Stimulated activated CD4-positive, alpha-beta T cell treated with anti-CD3 and anti-CD28 coated beads, Interleukin-2, amount 100 ng/mL, for 48 hours (primary cell): Measurements from ENCODE around the gene SCAF4.
"Not testable (repeated sequence)": the region's sequence is repeated elsewhere in the genome, so short reads cannot be mapped to it uniquely, and the experiment has no call there.

ENCODE experiments used
- DNase-seq, 2 donors: peaks; one replicate each; pipeline ENCODE4 v3.0.0-alpha.2; 2020

The SCAF4 gene, protein sequence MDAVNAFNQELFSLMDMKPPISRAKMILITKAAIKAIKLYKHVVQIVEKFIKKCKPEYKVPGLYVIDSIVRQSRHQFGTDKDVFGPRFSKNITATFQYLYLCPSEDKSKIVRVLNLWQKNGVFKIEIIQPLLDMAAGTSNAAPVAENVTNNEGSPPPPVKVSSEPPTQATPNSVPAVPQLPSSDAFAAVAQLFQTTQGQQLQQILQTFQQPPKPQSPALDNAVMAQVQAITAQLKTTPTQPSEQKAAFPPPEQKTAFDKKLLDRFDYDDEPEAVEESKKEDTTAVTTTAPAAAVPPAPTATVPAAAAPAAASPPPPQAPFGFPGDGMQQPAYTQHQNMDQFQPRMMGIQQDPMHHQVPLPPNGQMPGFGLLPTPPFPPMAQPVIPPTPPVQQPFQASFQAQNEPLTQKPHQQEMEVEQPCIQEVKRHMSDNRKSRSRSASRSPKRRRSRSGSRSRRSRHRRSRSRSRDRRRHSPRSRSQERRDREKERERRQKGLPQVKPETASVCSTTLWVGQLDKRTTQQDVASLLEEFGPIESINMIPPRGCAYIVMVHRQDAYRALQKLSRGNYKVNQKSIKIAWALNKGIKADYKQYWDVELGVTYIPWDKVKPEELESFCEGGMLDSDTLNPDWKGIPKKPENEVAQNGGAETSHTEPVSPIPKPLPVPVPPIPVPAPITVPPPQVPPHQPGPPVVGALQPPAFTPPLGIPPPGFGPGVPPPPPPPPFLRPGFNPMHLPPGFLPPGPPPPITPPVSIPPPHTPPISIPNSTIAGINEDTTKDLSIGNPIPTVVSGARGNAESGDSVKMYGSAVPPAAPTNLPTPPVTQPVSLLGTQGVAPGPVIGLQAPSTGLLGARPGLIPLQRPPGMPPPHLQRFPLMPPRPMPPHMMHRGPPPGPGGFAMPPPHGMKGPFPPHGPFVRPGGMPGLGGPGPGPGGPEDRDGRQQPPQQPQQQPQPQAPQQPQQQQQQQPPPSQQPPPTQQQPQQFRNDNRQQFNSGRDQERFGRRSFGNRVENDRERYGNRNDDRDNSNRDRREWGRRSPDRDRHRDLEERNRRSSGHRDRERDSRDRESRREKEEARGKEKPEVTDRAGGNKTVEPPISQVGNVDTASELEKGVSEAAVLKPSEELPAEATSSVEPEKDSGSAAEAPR

DNA sequence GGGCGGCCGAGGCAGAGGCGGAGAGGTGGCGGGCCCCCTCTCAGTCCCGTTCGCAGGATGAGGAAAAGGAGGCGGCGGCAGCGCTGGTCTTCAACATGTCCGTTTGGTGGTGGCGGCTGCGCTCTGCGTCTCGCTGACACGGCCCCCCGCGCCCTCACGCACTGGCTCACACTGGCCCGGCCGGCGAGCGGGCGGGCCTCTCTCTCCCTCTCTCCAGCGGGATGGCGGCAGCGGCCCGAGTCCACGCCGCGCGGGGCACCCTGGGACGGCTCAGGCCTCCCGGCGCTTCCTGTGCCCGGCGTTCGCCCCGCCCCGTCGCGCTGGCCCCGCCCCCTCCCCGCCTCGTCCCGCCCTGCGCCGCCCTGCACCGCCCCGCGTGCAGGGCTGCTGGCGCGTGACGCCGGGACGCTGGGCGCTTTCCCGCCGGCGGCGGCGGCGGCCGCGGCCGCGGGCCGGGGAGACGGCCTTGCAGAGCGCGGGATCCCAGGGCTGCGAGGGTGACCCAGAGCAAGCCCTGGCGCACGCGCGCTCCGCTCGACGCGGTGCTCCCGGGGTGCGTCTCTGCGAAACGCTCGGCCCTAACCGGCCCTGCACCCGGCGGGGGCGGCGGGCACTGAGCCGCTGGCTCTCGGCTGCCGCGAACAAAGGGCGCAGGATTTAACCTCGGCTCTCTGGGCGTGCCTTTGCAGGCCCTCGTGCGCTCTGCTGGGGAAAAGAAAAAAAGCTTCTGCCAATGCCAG is at the start of gene SCAF4:
Gene SCAF4 (minus strand): TSS at position 262 of the 740 bp plus-strand sequence. CDS start 426 bp downstream, outside the sequence.
- peak; percentile 76 to 79 for DNase-seq

DNA sequence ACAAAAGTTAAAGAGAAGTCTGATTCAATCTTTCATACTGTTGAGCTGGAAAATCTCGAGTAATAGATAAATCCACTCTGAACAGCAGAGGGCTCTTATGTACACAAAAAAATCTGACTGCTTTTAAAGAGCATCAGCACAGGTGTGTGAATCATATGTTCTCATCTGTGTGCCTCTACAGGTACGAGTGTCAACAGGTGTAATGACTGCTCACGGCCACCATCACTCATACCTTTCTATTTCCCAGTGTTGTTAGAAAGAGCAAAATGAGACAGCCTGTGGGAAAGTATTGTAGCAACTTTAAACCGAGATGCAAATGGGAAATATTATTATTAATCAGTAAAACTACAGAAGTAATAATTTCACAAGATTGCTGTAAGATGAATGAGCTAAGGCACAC is 49.0 kb upstream of the SCAF4 start:
- no peak for DNase-seq

DNA sequence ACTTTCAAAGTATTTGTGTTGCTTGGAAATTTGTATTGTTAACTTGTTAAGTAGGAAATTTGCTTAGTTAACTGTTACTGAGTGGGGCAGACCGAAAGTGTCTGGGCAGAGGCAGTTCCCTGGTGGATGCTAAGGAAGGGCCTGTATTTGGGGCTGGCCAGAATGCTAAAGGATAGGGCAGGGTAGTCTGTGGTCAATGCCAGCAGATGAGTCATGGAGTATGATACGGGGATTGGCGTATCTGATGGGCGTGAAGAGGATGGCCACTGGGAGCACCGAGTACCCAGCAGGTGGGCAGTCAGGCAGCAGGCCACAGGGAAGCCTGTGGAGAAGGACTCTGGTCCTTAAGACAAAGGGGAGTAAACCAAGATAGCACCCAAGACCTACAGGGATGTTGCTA is 46.6 kb upstream of the SCAF4 start:
- no peak for DNase-seq

DNA sequence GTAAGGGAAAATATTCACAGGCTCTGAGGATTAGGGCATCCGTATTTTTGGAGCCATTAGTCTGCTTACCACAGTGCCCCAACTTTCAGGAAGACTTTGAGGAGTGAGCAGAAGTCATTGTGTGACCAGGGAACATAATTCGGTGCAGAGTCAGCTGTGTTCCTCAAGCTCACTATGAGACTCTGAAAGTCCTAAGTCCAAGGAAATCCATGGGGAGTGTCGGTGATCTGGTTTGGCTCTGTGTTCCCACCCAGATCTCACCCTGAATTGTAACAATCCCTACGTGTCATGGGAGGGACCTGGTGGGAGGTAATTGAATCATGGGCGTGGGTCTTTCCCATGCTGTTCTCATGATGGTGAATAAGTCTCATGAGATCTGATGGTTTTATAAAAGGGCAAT is 45.9 kb upstream of the SCAF4 start:
- no peak for DNase-seq

DNA sequence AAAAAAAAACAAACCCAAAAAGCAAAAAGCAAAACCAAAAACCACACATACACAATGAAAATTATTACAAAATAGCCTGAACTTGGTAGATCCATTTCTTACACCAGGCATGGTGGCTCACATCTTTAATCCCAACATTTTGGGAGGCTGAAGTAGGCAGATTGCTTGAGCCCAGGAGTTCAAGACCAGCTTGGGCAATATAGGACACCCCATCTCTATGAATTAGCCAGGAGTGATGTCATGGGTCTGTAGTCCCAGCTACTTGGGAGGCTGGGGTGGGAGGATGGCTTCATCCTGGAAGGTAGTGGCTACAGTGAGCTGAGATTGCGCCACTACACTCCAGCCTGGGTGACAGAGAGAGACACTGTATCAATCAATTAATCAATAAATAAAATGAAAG is 42.1 kb upstream of the SCAF4 start:
- no peak for DNase-seq

DNA sequence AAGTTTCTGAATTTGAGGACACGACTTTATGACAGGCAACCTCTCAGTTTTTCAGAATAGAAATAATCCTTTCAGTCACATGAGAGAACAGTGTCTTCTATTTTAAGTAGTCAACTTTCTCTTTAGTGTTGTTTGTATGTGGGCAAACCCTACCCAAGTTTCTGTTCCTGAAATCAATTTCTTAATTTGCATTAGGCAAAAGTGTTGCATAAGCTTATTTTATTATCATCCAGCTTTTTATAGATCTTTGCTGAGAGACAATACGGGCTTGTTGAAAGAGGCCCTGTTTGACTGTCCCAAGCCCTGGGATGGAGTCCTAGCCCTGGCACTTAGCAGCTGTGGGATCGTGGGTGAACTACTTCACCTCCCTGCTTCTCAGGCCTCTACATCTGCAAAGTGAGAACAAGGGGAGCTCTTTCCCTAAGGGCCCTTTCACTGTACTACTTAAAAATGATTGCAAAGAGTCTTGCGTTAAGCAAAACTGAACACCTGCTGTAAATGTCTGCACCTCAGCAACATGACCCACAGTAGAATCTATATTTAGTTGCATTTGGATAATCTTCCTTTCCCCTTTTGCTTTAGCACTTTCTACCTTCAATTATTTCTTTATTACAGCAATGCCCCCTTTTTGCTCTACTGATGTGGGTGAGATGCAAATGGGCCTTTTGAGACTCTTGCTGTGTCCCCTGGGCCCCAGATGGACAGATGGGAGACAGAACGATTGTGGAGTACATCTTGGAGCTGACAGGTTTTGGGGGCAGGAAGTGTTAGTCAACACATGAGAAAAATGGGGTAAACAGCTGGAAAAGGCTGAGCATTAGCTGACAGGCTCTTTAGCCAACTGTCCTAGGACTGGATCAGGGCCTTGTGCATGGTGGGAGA is 41.0 kb upstream of the SCAF4 start:
- DNase-seq, result no peak

DNA sequence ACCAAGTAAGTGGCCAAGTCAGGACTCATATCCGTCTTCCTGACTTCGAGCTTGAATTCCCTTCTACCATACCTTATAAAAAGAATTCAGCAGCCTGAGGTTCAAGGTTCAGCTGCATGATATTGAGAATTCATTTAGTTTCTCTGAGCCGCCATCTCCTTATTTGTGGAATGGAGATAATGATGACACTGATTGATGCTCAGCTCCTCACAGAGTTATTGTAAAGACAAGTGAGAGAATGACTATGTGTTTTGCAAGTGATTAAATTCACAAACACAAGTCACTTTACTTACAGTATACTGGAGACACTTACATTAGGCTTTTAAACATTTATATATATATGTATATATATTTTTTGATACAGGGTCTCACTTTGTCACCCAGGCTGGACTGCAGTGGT is 39.8 kb upstream of the SCAF4 start:
- no peak for DNase-seq

DNA sequence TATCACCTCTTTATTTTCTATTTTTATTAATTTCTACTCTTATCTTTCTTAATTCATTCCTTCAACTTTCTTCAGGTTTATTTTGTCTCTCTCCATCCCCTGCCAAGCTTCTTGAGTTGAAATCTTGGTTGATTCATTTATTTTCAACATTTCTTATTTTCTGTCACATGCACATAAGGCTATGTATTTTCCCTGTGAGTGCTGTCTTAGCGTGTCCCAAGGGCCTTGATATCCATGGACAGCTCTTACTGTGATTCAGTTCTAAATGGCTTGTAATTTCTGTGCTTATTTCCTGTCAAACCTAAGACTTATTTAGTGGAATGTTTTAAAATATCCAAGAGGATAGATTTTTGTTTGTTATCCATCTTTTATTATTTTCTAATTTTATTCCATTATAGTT is 36.8 kb upstream of the SCAF4 start:
- DNase-seq, result no peak

DNA sequence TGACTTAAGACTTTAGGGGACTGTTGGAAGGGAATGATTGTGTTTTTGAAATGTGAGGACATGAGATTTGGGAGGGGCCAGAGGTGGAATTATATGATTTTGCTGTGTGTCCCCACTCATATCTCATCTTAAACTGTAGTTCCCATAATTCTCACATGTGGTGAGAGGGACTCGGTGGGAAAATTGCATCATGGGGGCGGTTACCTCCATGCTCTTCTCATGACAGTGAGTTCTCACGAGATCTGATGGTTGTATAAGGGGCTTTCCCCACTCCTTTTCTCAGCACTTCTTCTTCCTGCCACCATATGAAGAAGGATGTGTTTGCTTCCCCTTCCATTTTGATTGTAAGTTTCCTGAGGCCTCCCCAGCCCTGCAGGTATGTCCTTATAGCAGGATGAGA is 35.0 kb upstream of the SCAF4 start:
- DNase-seq, result no peak

- not testable (repeated sequence) for DNase-seq
Measured at GRCh38 chr21:31765850-31766249, 33.9 kb upstream of the SCAF4 start.

GRCh38 chr21:31760931-31761330 is 29.0 kb upstream of the SCAF4 start:
- no peak for DNase-seq

DNA sequence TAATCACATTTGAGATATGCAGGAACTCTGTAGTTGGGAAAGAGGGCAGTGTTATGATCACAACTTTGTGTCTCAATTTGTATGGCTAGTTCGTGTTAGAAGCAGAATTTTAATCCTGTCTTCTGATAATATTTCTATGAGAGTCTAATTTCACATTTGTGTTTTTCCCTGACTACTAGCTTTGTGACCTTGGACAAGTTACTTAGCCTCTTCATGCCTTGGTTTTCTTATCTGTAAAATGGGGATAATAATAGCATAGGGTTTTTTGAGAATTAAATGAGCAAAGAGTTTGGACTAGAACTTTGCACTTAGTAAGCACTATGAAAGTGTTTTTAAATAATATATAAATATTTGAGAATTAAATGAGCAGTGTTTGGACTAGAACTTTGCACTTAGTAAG is 24.9 kb upstream of the SCAF4 start:
- no peak for DNase-seq

DNA sequence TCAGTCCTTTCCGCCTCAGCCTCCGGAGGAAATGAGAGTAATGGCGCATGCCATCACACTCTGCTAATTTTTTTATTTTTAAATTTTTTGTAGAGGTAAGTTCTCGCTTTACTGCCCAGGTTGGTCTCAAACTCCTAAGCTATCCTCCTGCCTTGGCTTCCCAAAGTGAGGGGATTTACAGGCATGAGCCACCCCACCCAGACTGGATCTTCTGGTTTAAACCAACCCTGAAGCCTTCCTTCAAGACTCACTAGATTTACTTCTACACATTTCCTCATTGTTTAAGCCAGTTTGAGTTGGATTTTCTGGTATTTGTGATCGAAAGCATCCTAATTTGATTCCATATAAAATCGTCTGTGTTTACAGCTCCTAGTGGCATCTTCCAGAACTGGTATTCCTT is 23.1 kb upstream of the SCAF4 start:
- DNase-seq, result no peak

DNA sequence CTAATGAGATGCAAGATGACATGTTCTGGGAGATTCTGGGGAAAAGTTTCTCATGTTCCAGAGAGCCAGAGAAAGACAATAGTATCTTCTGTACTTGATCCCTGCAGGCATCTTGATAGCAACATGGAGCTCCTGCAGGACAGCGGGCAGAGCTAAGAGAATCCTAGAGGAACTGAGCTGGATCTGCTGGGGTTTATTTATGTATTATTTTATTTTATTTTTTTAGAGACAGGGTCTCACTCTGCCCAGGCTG is 22.7 kb upstream of the SCAF4 start:
- no peak for DNase-seq

- no peak for DNase-seq
Measured at GRCh38 chr21:31753949-31754707, 22.2 kb upstream of the SCAF4 start.

DNA sequence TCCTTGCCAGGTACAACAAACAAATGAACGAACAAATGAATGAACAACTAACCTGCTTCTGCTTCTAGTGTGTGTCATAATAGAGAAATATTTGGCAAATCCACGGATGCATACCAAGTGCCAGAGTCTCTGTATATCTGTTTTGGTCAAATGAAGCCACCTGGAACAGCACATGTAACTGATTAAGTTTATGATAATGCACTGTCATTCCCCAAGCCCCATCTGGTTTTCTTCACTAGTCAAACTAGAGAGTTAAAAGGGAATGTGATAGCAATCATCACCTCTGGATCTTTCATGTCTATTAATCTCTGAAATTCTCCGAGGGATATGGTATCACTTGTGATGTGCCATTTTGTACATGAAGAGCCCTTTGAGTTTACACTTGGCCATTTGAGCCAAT is 21.0 kb upstream of the SCAF4 start:
- no peak for DNase-seq

DNA sequence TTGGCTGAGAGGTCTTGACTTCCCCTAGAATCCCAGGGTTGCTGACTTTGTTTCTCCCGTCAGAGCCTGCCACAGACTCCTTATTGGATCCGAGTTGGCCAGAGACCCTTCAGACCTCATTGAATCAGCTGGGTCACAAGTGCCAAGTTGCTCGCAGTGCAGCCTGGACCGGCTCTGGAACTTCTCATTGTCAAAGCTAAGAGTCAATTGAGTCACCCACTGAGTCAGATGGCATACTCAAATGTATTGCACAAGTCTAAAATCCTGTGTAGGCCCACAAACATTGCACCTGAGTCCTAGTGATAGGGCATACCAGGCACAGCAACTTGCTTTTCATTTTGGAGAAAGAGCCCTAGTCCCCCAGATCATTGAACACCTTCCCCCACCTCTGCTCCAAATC is 20.4 kb upstream of the SCAF4 start:
- DNase-seq, result no peak

DNA sequence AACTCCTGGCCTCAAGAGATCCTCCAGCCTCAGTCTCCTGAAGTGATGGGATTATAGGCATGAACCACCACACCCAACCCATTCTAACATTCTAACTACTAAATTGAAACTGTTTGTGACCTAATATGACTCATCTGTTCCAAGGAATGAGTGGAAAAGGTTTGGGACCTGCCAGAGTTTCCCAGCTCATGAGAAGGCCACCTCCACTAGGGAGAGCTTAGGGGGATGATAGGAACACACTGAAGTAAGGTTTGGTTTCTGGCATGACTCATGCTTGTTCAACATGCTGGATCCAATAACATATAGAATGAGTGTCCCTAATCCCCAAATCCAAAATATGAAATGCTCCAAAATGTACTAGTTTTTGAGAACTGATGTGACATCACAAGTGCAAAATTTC is 18.9 kb upstream of the SCAF4 start:
- DNase-seq, result no peak

GRCh38 chr21:31744182-31744800 is 12.4 kb upstream of the SCAF4 start:
- DNase-seq, result no peak

- DNase-seq, result no peak
Measured at GRCh38 chr21:31743712-31744111, 11.8 kb upstream of the SCAF4 start.

GRCh38 chr21:31741116-31741515 is 9.2 kb upstream of the SCAF4 start:
- DNase-seq, result no peak
